ENCODE measurements around the gene TIGD6.
"Not testable (repeated sequence)": the region's sequence is repeated elsewhere in the genome, so short reads cannot be mapped to it uniquely, and the experiment has no call there.

- TF ChIP-seq EP300, CTCF, POLR2A (IDR thresholded peaks at IDR 0.05): not testable (repeated sequence)
Measured at GRCh38 chr5:150028047-150028446, 27.6 kb upstream of the TIGD6 start.

Measured in gastroesophageal sphincter (tissue), 3 donors.